Natural killer cell (primary cell): ENCODE data around the gene LPCAT3. TPM values are rescaled to one million over a fixed set of nuclear protein-coding genes. Genes with fewer than 3 reads are reported as not detected.

ENCODE experiments used
- ATAC-seq, 3 donors: fragments of 150-1000 bp in 2 of 3; fragments of 200-7000 bp in 1 of 3; cut with Tn5 transposase; 1 replicate in 1 of 3; 2 replicates in 2 of 3; pipeline ENCODE4 v1.10.0; 2021; ENCODE audit warnings: mild to moderate bottlenecking in 2 of 3, moderate library complexity in 2 of 3
- DNase-seq, 2 donors: peaks; one replicate each; pipeline versions ENCODE4 v3.0.0 to v3.0.0-alpha.2; 2013 to 2021; ENCODE audit warnings: mixed read lengths in 1 of 2
- H3K27ac ChIP-seq: one replicate; pipeline ENCODE4 v1.5.1; 2013; ENCODE audit warnings: mild to moderate bottlenecking, low read length
- H3K27me3 ChIP-seq: one replicate; pipeline ENCODE4 v1.6.1; 2013; ENCODE audit warnings: low read length; ENCODE audit not compliant: control insufficient read depth, insufficient read depth
- H3K36me3 ChIP-seq: one replicate; pipeline ENCODE4 v1.6.1; 2013; ENCODE audit warnings: low read length; ENCODE audit not compliant: control insufficient read depth, insufficient read depth
- H3K4me1 ChIP-seq: one replicate; pipeline ENCODE4 v1.6.1; 2013; ENCODE audit warnings: low read length; ENCODE audit not compliant: control insufficient read depth, insufficient read depth
- H3K4me3 ChIP-seq: one replicate; pipeline ENCODE4 v1.5.1; 2013; ENCODE audit warnings: low read length
- H3K9me3 ChIP-seq: one replicate; pipeline ENCODE4 v1.6.1; 2013; ENCODE audit warnings: low read length; ENCODE audit not compliant: control insufficient read depth, insufficient read depth
- H3K27ac Mint-ChIP-seq, 2 donors: one replicate each; pipeline ENCODE4 v1.8.0; 2022; ENCODE audit warnings: mild to moderate bottlenecking in 2 of 2, mixed read lengths in 2 of 2, moderate library complexity in 1 of 2
- H3K27me3 Mint-ChIP-seq, 2 donors: one replicate each; pipeline ENCODE4 v1.8.0; 2022; ENCODE audit warnings: low read depth in 2 of 2, mixed read lengths in 2 of 2
- H3K36me3 Mint-ChIP-seq: one replicate; pipeline ENCODE4 v1.8.0; 2022; ENCODE audit warnings: mixed read lengths
- H3K4me1 Mint-ChIP-seq, 2 donors: one replicate each; pipeline ENCODE4 v1.8.0; 2022; ENCODE audit warnings: mixed read lengths in 2 of 2
- H3K4me3 Mint-ChIP-seq: one replicate; pipeline ENCODE4 v1.8.0; 2022; ENCODE audit warnings: mild to moderate bottlenecking, moderate library complexity, mixed read lengths
- H3K9me3 Mint-ChIP-seq, 2 donors: one replicate each; pipeline ENCODE4 v1.8.0; 2022; ENCODE audit warnings: mixed read lengths in 2 of 2
- WGBS: methylation state at CpG from one replicate; pipeline ENCODE4 v1.1.7; 2013; ENCODE audit warnings: missing lambda C conversion rate; ENCODE audit not compliant: insufficient coverage; 5-methylcytosine and 5-hydroxymethylcytosine counted together
- intact Hi-C: fragments of 100-400 bp; cut with micrococcal nuclease; formaldehyde crosslinking; loops from one replicate; pipeline ENCODE4 v1.14.2; 2022
- total RNA-seq, 4 donors: library from RNA; stranded (reverse); fragments of 120-200 nt in 1 of 4; gene quantifications; one replicate each; pipeline versions ENCODE4 v1.2.3 to v1.2.4, GENCODE V29; 2013 to 2022
- TF ChIP-seq, protein P1 (sequence below): fragments of 200-600 bp; IDR thresholded peaks from one replicate; pipeline ENCODE4 v1.8.0; 2022; ENCODE audit warnings: antibody characterized with exemption

Gene LPCAT3
- total RNA-seq, 3 donors from 2014 or later (not counting 1 experiment from before 2014, with no cell fraction given), result 45.6 to 54.3 (median 45.6) TPM

DNA sequence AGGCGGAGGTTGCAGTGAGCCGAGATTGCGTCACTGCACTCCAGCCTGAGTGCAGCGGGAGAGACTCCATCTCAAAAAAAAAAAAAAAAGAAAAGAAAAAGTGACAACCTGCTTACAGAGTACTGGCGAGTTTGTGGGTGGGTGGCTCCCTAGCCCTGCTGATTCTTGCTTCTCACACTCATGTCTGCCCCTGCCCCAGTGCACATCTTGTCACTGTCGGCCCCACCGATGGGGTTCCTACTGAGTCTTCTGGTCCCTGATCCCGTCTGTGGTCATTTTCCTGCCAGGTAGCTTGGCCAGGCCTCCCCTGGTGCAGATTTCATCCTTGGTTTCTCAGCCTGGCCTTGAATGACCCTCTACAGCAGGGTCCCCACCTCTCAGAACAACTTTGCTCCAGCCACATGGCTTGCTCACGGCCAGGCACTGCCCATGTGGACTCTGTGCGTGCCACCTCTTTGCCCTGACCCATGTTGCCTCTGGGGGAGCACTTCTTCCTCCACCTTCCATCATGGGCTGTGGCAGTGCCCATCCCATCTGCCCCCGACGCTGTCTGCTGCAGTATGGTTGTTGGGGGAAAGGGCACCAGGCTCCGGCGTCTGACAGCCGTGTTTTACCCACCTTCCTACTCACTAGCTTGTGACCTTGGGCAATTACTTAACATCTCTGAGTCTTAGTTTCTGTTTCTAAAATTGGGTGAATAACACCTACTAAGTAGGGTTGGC is 69.2 kb downstream of the LPCAT3 start:
- Histone ChIP-seq H3K36me3 (peaks cover 9% of the 10 kb centered on the region), H3K9me3 (no peaks in the 10 kb centered on the region), H3K4me1 (peaks cover 89% of the 10 kb centered on the region), H3K27me3 (no peaks in the 10 kb centered on the region), H3K4me3 (no peak overlapping the region), H3K27ac (peak overlapping the region; percentile 88)
- 70% methylated on average over 10 of the region's 15 CpGs for WGBS
- intact Hi-C loops, result loop anchor here (1.0 kb wide), 1 partner anchor 10 kb away; no protein-coding TSS in a partner anchor
- H3K27me3 Mint-ChIP-seq, result no peaks in the 10 kb centered on the region
- peaks cover 82 to 97% of the 10 kb centered on the region in 2 donors for H3K4me1 Mint-ChIP-seq
- peak overlapping the region; percentile 80 for H3K4me3 Mint-ChIP-seq
- peak overlapping the region; percentile 98 to 99 for H3K27ac Mint-ChIP-seq
- TF ChIP-seq, protein P1, sequence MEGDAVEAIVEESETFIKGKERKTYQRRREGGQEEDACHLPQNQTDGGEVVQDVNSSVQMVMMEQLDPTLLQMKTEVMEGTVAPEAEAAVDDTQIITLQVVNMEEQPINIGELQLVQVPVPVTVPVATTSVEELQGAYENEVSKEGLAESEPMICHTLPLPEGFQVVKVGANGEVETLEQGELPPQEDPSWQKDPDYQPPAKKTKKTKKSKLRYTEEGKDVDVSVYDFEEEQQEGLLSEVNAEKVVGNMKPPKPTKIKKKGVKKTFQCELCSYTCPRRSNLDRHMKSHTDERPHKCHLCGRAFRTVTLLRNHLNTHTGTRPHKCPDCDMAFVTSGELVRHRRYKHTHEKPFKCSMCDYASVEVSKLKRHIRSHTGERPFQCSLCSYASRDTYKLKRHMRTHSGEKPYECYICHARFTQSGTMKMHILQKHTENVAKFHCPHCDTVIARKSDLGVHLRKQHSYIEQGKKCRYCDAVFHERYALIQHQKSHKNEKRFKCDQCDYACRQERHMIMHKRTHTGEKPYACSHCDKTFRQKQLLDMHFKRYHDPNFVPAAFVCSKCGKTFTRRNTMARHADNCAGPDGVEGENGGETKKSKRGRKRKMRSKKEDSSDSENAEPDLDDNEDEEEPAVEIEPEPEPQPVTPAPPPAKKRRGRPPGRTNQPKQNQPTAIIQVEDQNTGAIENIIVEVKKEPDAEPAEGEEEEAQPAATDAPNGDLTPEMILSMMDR, result no peak
- H3K9me3 Mint-ChIP-seq, result no peaks in the 10 kb centered on the region
- no peaks in the 10 kb centered on the region for H3K36me3 Mint-ChIP-seq
- peak; percentile 32 to 47 (median 38) for ATAC-seq
- DNase-seq, result peak in 1 of 2 donors; percentile 71

DNA sequence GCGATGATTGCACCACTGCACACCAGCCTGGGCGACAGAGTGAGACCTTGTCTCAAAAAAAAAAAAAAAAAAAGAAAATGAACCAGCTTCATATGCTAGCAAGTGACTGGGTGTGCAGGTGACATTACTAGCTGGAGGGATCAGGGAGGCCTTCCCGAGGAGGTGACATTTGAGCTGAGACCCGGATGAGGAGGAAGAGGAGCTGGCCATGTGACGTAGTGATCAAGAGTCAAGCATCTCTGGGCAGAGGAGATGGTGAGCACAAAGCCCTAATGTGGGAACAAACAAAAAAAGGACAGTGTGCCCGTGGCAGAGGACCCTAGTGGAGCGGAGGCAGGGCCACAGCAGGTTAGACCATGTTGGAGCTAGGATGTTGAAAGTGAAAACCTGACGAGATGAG is 70.7 kb downstream of the LPCAT3 start:
- WGBS, result 89% methylated on average over 8 of the region's 8 CpGs
- peaks cover 84 to 92% of the 10 kb centered on the region in 2 donors for H3K4me1 Mint-ChIP-seq
- H3K27me3 ChIP-seq, result no peaks in the 10 kb centered on the region
- no peaks in the 10 kb centered on the region for H3K9me3 Mint-ChIP-seq
- H3K4me1 ChIP-seq, result peaks cover 87% of the 10 kb centered on the region
- no peaks in the 10 kb centered on the region for H3K9me3 ChIP-seq
- ATAC-seq (no peak), DNase-seq (no peak)
- intact Hi-C loops, result no loop called here
- TF ChIP-seq, protein P1, result no peak
- peak overlapping the region; percentile 32 for H3K4me3 Mint-ChIP-seq
- no peaks in the 10 kb centered on the region for H3K27me3 Mint-ChIP-seq
- peak overlapping the region; percentile 8 for H3K27ac ChIP-seq
- no peaks in the 10 kb centered on the region for H3K36me3 Mint-ChIP-seq
- H3K4me3 ChIP-seq, result no peak overlapping the region
- peaks cover 3% of the 10 kb centered on the region for H3K36me3 ChIP-seq
- peak overlapping the region; percentile 98 to 99 for H3K27ac Mint-ChIP-seq

DNA sequence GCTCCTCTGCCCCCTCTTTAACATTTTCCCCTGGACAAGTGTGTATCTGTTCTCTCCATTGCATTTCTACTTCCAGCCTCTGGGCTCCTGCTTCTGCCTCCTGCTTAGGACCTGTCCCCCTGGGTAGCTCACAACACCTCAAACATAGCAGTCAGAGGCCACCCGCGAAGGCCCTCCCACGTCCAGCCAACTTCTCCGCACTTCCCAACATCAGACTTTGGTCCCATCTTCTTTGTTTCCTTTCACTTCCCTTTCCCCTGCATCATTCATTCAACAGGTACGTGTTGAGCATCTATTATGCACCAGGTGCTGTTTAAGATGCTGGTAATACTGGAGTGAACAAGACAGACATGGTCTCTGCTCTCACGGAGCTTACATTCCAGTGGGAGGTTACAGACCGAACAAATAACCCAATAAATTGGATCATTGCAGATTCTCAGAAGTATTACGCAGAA is 71.3 kb downstream of the LPCAT3 start:
- ATAC-seq (no peak), DNase-seq (no peak)
- intact Hi-C loops, result no loop called here
- peak overlapping the region; percentile 63 for H3K4me3 Mint-ChIP-seq
- no peaks in the 10 kb centered on the region for H3K27me3 ChIP-seq
- no peaks in the 10 kb centered on the region for H3K36me3 Mint-ChIP-seq
- H3K4me1 ChIP-seq, result peaks cover 81% of the 10 kb centered on the region
- peak overlapping the region; percentile 99 for H3K27ac ChIP-seq
- H3K27me3 Mint-ChIP-seq, result no peaks in the 10 kb centered on the region
- H3K4me3 ChIP-seq, result peak overlapping the region; percentile 21
- WGBS, result 65% methylated on average over 8 of the region's 8 CpGs
- TF ChIP-seq, protein P1, result no peak
- no peaks in the 10 kb centered on the region for H3K9me3 Mint-ChIP-seq
- peak overlapping the region; percentile 98 to 99 for H3K27ac Mint-ChIP-seq
- peaks cover 77 to 86% of the 10 kb centered on the region in 2 donors for H3K4me1 Mint-ChIP-seq
- H3K36me3 ChIP-seq, result no peaks in the 10 kb centered on the region
- no peaks in the 10 kb centered on the region for H3K9me3 ChIP-seq
